Measurements from ENCODE around the gene GPD2.

DNA sequence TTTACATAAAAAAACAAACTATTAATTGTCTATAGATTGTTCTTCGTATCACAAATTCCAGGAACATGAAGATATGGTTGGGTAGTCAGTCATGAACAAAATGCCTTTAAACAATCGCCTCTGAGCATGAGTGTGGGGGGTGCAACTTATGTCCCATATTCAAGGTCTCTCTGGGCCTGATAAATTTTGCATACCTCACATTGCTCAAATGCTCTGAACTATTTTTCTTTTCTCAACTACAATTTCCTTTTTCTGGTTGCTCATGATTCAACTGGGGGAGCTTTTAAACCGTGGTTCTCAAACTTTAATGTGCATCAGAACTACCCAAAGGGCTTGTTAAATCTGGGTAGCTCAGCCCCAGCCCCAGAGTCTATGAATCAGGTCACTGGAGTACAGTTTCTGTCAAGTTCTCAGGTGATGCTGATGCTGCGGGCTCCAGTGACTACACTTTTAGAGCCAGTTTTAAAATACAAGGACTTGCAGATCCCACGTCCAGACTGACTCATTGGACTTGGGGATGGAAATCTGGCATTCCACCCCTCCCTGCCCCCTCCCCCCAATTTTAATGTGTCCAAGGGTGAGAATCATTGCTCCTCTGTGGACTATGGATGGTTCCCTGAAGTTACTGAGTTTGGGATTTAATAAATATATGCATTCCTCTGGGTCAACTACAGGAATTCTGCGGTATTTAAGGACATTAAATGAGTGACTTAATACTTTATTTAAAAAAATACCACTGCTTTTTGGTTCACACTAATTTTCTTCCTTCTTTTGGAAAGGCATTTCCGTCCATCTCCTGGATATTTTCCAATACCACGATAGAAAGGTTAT lies 1.5 kb upstream of the GPD2 start:
- TF ChIP-seq, protein P1, sequence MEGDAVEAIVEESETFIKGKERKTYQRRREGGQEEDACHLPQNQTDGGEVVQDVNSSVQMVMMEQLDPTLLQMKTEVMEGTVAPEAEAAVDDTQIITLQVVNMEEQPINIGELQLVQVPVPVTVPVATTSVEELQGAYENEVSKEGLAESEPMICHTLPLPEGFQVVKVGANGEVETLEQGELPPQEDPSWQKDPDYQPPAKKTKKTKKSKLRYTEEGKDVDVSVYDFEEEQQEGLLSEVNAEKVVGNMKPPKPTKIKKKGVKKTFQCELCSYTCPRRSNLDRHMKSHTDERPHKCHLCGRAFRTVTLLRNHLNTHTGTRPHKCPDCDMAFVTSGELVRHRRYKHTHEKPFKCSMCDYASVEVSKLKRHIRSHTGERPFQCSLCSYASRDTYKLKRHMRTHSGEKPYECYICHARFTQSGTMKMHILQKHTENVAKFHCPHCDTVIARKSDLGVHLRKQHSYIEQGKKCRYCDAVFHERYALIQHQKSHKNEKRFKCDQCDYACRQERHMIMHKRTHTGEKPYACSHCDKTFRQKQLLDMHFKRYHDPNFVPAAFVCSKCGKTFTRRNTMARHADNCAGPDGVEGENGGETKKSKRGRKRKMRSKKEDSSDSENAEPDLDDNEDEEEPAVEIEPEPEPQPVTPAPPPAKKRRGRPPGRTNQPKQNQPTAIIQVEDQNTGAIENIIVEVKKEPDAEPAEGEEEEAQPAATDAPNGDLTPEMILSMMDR (IDR thresholded peaks at IDR 0.05; ENCODE audit: borderline replicate concordance, extremely low read depth, low read length, poor library complexity, severe bottlenecking) = no peak
- TF ChIP-seq EZH2 (IDR thresholded peaks at IDR 0.05; ENCODE audit: borderline replicate concordance, low read depth, low read length, severe bottlenecking) = no peak

Data from DND-41 (cell line).